Prostate gland (tissue), 2 donors: ENCODE results near the gene SGPL1.

Experiments
- POLR2AphosphoS5 ChIP-seq: sonication (generic); formaldehyde crosslinking; IDR thresholded peaks from one replicate; pipeline ENCODE4 v1.6.1; 2017; ENCODE audit warnings: antibody characterized with exemption
- TF ChIP-seq, protein P1 (sequence below), 4 experiments: fragments of 200-600 bp in 2 of 4; fragments of 450-650 bp in 2 of 4; sonication (generic) in 2 of 4; IDR thresholded peaks; 1 replicate in 3 of 4; 2 replicates in 1 of 4; pipeline ENCODE4 v1.5.1; 2016 to 2019; ENCODE audit warnings: antibody characterized with exemption in 4 of 4, mild to moderate bottlenecking in 2 of 4, moderate library complexity in 2 of 4

DNA sequence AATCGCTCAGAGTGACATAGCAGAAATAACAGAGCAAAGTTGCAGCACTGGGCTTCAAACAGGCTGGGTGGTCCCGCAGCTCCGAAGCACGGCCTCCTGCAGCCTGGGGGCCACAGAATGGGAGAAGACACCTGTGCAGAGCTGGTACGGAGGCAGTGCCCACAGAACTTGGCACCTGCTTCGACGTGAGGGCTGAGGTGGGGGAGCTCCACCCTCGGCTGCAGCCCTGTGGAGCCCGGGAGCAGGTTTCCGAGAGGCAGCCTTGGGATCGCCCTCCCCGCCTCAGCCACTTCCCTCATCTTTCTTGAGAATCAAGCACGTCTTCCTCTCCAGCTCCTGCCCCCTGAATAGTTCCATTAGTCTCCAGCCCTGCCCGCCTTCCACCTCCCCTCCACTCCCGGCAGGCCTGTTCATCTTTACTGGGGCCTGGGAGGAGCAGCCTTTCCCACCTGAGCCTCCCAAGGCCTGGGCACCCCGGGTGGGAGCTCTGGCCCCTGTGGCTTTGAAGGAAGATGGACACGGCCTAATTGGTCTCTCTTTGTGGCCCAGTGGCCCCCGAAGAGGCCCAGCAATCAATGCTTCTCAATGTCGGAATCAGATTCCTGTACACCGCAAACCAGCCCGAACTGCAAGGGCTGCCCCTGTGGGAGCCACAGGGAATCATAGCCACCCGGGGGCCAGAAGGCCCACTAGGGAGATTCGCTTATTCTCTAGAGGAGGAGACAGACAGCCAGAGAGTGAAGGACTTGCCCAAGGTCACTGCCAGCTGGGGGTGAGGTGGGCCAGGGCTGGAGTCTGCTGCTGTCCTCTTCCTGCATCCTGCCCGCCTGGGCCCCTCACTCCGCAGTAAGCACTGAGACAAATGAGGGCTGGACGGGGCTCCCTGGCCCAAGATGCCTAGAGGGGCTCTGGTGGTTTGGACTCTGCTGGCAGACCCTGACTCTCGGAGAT, 89.6 kb downstream of the SGPL1 start:
- TF ChIP-seq, protein P1, sequence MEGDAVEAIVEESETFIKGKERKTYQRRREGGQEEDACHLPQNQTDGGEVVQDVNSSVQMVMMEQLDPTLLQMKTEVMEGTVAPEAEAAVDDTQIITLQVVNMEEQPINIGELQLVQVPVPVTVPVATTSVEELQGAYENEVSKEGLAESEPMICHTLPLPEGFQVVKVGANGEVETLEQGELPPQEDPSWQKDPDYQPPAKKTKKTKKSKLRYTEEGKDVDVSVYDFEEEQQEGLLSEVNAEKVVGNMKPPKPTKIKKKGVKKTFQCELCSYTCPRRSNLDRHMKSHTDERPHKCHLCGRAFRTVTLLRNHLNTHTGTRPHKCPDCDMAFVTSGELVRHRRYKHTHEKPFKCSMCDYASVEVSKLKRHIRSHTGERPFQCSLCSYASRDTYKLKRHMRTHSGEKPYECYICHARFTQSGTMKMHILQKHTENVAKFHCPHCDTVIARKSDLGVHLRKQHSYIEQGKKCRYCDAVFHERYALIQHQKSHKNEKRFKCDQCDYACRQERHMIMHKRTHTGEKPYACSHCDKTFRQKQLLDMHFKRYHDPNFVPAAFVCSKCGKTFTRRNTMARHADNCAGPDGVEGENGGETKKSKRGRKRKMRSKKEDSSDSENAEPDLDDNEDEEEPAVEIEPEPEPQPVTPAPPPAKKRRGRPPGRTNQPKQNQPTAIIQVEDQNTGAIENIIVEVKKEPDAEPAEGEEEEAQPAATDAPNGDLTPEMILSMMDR (IDR thresholded peaks at IDR 0.05) = no peak
- no peak for TF ChIP-seq POLR2AphosphoS5
